NCI-H82 treated with DMSO at 0.1 percent for 48 hours (cell line): ENCODE measurements around the gene ANKS1A.
"Not testable (repeated sequence)": the region's sequence is repeated elsewhere in the genome, so short reads cannot be mapped to it uniquely, and the experiment has no call there.

ENCODE experiments used
- DNase-seq: peaks from one replicate; lab custom pipeline; 2025; ENCODE audit not compliant: unreplicated experiment; lab: John Stamatoyannopoulos, UW

The ANKS1A gene

DNA sequence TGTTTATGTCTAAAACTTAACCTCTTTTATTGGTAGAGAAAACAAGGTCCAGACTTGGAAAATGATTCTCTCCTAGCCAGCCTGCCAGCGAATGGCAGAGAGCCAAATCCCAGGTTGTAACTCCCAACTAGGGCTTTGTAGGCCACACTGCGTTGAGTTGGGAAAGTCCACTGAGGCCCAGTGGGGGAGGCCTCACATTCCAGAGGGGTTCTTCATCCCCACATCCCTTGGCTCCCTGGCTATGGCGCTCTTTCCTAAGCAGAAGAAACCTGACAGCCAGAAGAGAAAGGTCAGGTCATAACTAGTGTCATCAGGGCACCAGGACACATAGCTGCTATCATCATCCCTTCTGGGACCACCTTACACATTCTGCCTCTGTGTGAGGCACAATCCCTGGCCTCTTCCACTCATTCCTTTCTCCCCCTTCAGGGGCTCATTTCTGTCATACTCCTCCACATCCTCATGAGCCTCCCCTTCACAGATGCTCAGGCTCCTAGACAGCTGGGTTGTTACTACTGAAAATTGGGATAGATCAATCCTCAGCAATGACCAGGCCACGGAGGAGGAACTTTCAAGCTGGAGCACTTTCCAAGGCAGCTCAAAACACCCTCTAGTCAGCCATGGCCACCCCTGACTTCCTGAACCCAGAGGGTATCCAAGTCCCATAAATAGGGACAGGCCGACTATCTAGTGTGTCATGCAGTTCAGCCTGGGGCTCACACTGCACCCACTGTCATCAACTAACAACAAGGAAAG is 203.5 kb downstream of the ANKS1A start:
- no peak for DNase-seq

DNA sequence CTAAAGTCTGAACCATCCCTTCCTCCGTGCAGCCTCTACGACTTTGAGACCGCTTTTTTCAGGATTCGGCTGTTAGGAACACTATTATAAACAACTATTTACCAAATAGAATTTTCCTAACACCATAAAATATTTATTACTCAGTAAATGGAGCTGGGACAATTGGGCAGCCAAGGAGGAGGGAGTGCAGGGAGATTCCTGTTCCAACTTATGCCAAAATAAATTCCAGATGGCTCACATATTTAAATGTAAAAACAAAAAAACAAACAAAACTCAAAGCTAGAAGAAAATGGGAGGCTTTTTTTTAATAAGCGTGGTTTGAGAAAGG is 204.0 kb downstream of the ANKS1A start:
- DNase-seq: no peak

DNA sequence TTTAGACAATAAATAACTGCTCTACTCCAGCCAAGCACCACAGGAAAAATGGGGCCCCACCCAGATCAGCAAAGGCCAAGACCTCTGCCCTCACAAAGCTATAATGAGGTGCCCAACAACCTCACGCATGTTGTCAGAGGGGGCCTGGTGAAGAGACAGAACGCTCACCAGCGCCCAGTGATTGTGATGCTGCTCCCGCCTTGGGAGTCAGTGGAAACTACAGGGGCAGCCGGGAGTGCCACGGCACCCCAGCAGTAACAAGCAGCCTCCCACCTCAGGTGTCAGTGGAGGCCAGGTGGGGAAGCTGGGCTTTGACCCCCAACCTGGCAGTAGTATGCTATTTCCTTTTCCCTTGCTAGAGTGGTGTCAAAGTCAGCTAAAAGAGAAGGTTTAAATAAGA is 204.7 kb downstream of the ANKS1A start:
- DNase-seq: no peak

DNA sequence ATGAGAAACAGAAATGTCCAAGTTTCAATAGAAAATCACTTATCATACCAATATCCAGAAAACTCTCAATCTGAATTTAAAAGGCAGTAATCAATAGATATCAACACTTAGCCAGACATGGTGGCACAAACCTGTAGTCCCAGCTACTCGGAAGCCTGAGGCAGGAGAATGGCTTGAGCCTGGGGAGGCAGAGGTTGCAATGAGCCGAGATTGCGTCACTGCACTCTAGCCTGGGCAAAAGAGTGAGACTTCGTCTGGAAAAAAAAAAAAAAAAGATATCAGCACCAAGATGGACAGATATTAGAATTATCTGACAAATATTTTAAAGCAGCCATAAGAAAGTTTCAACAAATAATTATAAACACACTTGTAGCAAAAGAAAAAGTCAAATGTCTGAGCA is 205.1 kb downstream of the ANKS1A start:
- DNase-seq: no peak

DNA sequence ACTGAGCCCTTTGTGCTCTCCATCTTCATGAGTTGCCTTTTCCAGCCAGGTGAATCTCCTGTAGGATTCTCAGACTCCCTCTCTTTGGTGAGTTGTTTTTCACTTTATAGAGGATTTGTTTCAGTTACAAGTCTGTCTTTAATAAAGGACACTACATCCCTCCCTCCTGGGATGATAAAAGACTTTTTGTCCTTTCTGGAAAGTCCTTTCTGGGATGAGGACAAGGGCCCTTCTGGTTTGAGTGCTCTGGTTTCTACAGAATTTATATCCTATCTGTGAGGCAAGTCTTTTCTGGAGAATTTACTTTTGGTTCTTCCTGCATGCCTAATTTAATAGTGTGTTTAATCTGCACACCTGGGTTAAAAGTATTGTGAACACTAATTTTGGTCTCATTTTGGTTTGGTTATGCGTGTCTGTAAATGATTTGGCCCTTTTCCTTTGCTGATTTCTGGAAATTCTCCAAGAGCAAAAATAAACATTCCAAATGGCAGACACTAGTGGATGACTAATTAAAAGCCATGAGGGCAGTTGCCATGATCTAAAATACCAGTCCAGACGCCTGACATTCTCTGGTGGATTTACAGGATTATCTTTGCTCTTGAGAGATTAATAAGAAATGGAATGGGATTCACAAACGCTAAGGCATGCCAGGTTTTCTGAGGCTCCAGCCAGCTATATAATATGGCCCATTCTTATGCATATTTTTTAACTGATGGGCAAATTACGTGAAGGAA is 207.2 kb downstream of the ANKS1A start:
- DNase-seq: peak; percentile 94

DNA sequence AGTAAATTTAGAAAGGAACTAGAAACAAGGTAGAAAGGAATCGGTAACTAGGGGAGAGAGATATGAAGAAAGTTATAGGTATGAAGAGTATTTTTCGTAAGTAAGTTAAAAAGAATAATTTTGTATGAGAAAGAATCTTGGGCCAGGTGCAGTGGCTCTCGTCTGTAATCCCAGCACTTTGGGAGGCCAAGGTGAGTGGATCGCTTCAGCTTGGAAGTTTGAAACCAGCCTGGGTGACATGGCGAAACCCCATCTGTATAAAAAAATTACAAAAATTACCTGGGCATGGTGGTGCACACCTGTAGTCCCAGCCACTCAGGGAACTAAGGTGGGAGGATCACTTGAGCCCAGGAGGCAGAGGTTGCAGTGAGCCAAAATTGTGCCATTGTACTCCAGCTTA is 210.1 kb downstream of the ANKS1A start:
- DNase-seq: no peak

DNA sequence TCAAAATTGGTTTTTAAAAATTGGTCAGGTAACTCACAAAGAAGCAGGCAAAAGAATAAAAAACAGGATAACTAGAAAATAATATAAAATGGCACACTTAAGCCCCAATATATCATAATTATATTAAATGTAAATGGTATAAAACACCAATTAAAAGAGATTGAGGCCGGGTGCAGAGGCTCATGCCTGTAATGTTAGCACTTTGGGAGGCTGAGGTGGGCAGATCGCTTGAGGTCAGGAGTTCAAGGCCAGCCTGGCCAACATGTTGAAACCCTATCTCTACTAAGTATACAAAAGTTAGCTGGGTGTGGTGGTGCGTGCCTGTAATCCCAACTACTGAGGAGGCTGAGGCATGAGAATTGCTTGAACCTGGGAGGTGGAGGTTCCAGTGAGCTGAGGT is 216.0 kb downstream of the ANKS1A start:
- no peak for DNase-seq

DNA sequence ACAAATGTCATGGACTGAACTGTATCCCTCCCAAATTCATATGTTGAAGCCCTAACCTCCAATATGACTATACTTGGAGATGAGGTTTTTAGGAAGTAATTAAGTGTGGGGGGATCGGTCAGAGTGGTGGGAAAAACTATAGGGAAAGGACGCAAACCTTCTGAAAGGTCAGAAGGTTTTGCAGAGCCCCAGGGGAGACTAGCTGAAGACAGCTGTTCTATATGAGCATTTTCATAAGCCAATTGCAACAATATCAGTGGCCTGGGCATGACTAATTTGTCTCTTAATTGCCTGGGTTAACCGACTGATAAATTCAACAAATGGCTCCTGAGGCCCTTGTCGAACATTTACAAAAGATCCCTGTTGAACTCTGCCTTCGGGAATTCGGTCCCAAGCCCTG is 217.0 kb downstream of the ANKS1A start:
- DNase-seq: not testable (repeated sequence)

DNA sequence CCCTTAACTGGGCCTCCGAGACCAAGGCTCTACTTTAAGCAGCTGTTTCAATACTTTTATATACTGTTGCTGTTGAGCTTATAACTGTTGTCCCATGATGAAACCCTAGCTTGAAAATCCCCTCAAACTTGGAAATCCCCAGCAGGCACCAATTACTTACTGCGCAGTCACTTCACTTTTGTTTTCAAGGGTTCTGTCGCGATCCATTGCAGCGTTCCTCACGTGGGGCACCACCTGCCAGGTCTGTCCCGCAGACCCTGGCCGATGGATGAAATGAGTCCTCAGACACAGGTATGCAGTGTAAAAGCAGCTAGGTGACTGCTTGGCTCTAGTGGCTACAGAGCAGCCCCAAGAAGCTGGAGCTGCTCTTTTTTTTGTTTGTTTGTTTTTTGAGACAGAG is 218.2 kb downstream of the ANKS1A start:
- DNase-seq: not testable (repeated sequence)

DNA sequence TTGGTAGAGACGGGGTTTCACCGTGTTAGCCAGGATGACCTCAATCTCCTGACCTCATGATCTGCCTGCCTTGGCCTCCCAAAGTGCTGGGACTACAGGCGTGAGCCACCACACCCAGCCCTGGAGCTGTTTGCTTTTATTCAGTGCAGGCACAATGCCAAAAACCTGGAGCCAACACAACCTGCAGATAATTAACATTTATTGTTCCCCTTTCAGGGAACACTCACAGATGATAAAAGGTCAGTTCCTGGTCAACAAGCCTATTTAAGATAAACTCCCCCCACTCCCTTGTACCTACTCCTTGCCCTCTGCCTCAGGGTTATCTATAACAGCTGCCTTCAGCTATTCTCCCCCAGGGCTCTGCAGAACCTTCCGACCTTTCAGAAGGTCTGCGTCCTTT is 218.7 kb downstream of the ANKS1A start:
- DNase-seq: not testable (repeated sequence)

DNA sequence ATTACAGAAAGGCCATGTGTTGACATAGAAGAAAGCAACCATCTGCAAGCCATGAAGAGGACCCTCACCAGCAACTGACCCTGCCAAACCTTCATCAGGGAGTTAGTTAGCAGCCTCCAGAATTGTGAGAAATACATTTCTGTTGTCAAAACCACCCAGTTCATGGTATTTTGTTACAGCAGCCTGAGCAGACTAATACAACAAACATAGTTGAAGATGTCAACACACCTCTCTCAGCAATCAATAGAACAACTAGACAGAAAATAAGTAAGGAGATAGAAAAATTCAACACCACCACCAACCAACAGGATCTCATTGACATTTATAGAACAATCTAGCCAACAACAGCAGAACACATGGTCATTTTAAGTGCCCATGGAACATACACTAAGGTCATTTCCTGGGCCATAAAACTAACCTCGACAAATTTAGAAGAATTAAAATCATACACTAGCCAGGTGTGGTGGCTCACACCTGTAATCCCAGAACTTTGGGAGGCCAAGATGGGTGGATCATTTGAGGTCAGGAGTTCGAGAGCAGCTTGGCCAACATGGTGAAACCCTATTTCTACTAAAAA is 219.3 kb downstream of the ANKS1A start:
- no peak for DNase-seq

DNA sequence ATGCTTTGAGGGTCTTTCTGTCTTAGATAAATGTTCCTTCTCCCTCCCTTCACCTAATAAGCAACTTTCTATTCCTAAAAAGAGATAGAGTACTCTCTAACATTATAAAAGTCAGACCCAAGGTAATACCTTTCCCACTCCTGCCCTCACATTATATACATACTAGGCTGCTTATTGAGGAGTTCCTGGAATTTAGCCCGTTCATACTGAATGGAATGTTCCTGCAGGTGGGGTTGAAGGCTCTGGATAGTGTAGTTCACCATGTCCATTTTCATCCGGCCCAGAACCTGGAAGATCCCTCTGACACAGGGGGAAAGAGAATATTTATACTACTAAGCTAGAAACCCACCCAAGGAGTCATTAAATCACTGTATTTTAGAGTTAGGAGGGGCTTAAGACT is 231.7 kb downstream of the ANKS1A start:
- DNase-seq: no peak

DNA sequence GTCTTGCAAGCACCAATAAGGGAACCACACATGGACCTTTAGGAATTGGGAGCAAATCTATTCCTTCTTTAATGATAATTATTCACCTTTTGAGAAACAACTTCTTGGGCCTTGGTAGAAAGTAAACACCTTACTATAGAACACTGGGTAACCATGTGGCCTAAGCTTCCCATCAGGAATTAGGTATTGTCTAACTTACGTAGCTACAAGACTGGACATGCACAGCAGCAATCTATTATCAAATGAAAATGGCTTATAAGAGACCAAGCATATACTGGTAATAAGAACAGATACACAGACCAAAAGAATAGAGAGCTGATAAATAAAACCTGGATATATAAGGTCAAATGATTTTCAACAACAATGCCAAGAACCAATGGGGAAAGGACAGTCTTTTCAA is 235.3 kb downstream of the ANKS1A start:
- no peak for DNase-seq

DNA sequence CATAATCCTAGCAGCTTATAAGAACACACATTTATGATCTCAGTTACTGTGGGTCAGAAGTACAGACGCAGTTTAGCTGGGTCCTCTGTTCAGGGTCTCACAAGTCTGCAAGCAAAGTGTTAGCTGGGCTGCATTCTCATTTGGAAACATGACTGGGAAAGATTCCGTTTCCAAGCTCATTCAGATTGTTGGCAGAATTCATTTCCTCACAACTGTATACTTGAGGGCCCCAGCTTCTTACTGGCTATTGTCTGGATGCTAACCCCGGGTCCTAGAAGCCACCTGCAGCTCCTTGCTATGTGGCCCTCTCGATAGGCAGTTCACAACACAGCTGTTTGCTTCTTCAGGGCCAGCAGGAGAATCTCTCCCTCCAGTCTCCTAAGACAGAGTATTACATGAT is 239.0 kb downstream of the ANKS1A start:
- DNase-seq: no peak

DNA sequence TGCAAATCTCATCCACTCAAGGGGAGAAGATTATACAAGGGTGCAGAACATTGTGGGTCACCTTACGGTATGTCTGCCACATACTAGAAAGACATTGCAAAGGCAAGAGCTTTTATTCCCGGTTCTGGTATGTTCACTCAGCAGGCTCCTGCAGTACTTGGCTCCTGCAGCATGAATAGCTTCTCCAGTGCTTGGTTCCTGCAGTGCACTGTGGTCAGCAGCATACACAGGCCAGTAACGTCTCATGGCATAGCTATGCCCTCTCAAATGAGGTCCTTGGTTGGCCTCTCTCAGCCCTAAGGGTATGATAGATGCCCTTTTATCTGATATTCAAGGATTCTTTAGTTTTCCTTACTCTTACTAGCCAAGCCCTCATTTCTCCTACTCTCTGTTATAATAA is 239.4 kb downstream of the ANKS1A start:
- no peak for DNase-seq

DNA sequence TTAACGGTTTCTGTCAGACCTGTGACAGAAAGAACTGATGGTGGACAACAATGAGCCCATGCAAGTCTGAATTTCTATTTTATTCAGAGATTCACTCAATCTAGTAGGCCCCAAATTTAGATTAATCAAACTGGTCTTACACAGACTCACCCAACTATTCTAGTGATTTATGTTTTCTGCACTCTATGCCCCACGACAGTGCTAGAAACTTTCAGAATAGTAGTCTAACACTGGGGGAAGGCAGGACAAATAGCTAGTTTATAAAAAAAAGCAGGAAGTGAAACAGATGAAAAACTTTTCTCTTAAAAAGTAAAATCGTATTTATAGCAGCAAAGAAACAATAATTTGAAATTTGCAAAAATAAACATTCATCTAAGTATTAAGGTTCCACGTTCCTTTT is 247.1 kb downstream of the ANKS1A start:
- DNase-seq: no peak

DNA sequence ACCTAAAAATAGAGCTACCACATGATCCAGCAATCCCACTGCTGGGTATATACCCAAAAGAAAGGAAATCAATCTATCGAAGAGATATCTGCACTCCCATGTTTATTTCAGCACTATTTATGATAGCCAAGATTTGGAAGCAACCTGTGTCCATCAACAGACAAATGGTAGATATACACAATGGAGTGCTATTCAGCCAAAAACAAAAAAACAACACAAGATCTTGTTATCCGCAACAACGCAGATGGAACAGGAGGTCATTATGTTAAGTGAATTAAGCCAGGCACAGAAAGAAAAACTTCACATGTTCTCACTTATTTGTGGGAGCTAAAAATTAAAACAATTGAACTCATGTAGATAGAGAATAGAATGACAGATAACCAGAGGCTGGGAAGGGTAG is 249.1 kb downstream of the ANKS1A start:
- DNase-seq: not testable (repeated sequence)

DNA sequence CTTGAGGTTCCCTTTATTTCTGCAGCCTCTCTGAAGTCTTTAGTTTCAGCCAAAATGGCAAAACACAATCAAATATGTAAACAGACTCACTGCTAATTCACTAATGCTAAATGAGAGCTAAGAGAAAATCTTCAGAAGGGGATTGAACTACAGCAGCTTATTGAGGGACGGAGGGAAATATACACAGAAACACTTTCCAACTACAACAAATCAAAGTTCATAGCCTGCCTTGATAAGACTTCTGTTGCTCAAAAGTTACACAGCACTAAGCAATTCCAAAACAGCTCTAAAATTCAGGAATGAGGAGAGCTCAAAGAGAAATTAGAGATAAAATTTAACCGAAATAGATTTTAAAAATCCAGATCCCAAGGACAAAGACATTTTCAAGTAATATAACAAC is 250.4 kb downstream of the ANKS1A start:
- no peak for DNase-seq

DNA sequence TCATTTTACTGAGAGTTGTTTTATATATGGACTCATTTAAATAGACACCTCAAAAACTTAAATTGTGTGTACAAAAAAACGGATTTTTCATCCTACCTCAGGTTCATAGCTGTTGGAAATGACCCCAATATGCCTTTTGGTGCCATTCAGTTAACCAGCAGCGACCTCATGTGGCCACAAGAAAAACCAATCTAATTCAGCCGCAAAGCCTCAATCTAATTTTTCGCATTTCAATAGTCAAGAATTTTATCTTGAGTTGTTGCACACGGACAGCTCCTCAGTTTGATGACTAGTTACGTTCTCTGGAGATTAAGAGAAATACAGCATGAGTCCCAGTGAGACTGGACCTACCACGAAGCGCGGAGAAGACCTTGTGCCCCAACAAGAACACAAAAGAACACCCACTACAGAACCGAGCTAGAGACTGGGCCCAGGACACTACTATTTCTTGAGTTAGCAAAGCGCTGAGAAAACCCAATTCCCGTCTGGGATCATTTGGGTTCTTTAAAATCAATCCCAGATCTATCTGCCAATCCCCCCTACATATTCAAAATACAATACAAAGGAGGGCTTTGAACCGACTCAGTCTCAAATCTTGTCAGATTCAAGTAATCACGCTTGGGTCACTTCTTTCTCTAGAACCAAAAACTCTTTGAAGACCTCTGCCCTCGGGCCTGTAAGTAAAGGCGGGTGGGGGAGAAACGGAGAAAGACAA is 251.0 kb downstream of the ANKS1A start:
- DNase-seq: peak; percentile 42

DNA sequence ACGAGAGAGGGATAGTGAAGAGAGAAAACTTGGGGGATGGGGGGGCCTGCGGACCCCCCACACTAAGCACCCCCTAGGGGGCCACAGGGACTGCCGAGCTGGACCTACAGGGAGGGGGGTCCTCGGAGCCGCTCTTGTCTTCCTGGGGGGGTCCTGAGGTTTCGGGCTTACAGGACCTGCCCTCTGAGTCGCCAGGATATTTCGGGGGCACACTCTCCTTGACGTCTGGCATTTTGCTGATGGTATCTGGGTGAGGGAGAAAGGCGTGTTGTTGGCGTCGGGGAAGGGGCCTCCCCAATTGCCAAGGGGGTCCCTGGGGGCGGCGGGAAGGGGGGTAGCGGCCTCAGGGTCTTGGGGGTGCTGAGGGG is 251.6 kb downstream of the ANKS1A start:
- DNase-seq: no peak
